Right lobe of liver (tissue), 4 donors: ENCODE results near the gene DNLZ.

Experiments used
- POLR2A ChIP-seq: fragments of 450-650 bp; IDR thresholded peaks from one replicate; pipeline ENCODE4 v1.6.1; 2017; ENCODE audit warnings: antibody characterized with exemption, mild to moderate bottlenecking
- TF ChIP-seq, protein P1 (sequence below), 4 donors: fragments of 200-600 bp in 3 of 4; fragments of 450-650 bp in 1 of 4; IDR thresholded peaks; one replicate each; pipeline versions ENCODE4 v1.5.1 to v1.8.0; 2016 to 2022; ENCODE audit warnings: antibody characterized with exemption in 4 of 4, mild to moderate bottlenecking in 2 of 4
- donor health status: DM: no; HTN: no; CAD: no.
- donor health status: DM: no; HTN: no; CAD: no.
- donor health status: DM: no; HTN: yes; CAD: no.

DNA sequence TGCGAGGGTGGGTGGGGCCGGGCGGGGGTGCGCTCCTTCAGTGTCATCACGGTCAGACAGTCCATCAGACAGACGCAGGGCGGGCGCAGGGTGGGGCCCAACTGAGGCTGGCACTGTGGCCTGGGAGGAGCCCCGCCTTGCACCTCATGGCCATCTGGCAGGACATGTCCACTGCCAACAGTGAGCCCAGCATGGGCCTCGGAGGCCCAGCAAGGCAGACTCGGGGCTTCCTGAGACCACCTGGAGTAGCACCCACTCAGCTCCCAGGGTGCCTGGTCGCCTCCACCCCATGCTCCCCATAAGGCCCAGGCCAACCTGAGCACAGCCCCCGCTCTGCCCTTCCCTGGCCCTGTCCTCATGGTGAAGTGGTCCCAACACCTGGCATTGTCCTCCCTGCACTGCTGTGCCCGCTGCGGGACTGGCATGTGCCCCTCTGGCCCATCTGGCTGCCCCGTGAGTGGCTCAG lies 44.7 kb downstream of the DNLZ start:
- TF ChIP-seq POLR2A: no peak
- TF ChIP-seq, protein P1, sequence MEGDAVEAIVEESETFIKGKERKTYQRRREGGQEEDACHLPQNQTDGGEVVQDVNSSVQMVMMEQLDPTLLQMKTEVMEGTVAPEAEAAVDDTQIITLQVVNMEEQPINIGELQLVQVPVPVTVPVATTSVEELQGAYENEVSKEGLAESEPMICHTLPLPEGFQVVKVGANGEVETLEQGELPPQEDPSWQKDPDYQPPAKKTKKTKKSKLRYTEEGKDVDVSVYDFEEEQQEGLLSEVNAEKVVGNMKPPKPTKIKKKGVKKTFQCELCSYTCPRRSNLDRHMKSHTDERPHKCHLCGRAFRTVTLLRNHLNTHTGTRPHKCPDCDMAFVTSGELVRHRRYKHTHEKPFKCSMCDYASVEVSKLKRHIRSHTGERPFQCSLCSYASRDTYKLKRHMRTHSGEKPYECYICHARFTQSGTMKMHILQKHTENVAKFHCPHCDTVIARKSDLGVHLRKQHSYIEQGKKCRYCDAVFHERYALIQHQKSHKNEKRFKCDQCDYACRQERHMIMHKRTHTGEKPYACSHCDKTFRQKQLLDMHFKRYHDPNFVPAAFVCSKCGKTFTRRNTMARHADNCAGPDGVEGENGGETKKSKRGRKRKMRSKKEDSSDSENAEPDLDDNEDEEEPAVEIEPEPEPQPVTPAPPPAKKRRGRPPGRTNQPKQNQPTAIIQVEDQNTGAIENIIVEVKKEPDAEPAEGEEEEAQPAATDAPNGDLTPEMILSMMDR (IDR thresholded peaks at IDR 0.05): no peak
